Suppressor macrophage treated with lipopolysaccharide for 4 hours (primary cell): ENCODE results near the gene PITX2.

ENCODE experiments used
- DNase-seq: peaks from one replicate; pipeline ENCODE4 v3.0.0-alpha.2; 2020

Gene PITX2

DNA sequence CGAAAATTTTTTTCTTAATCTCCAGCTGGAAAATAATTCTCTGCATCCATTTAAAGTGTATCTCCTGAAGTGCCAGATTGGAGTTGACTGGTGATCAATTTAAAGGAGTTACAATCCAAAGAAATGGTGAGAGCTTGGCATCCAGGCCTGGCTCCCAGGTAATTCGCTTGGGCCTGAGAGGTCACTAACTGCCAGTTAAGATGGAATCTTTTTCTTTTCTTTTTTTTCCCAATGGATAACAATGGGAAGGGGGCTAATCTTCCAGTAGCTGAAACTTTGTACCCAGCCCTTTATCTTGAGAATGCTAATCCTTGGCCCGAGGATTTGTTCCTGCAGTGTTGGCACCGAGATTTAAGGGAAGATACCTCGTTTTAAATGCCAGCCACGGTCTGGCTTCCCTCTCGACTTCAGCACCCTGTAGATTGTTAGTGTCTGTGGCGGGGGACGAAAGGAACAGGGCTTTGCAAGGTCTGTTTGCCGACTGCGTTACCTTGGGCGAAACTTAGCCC is 13.3 kb upstream of the PITX2 start:
- no peak for DNase-seq

DNA sequence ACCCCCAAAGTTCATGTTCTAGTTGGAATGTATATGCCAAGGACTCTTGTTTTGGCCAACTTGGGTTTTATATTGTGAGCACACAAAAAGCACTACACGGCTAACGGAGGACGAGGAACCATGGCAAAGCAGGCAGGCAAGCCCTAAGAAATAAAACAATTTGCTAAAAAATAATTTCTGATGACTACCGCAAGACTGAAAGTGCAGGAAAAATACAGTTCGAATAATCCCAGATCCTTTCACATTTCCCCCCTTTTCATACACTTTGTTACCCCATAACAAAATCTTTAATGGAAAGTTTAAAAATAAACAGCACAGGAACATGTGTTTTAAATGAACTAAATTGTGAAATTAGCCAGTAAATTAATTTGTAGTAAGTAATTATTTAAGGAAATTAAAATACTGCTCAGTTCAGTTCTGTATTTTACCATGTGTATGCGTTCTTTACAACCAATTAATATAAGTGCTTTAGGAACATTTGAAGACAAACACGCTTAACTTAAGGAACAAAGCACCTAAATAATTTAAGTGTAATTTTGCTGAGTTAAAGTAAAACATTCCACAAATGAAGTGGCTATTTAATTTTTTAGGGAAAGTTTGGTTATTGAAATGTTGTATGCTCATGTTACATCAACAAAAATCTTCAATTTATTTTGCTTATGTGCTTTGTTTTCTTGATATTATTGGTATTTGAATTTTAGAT is 12.4 kb upstream of the PITX2 start:
- DNase-seq: no peak

DNA sequence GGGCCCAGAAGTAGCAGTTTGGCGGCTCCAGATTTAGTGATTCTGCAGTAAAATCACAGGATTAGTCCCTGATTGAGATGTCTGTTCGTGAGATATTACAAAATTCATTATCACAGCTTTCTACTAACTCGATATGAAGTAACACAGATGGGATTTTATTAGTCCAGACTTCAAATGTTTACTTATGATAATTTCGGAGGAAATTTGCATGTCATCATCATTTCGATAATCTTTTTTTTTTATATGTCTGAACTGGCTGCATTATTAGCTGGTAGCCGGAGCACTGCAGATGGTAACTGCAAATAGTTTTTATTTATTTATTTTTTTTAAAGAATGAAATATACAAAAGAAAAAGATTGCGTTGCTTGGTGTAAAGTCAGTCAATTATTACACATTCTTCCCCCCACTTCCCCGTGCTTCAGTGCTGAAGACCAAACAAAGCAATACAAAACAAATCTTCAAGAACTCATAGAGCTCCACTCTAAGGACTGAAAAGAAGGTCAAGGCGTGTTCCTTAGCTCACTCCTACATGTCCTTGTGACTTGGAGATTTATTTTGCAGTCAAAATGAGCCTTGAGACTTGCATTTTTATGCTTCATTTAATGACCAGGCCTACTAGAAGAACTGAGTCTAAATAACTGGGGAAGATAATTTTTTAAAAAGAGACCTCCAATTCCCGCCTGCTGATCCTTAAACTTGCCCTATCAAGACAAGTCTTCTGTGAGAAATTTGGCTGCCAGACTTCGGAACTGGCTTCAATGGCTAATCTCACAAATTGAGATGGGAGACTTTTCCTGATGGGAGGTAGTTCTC is 11.7 kb upstream of the PITX2 start:
- DNase-seq: no peak

DNA sequence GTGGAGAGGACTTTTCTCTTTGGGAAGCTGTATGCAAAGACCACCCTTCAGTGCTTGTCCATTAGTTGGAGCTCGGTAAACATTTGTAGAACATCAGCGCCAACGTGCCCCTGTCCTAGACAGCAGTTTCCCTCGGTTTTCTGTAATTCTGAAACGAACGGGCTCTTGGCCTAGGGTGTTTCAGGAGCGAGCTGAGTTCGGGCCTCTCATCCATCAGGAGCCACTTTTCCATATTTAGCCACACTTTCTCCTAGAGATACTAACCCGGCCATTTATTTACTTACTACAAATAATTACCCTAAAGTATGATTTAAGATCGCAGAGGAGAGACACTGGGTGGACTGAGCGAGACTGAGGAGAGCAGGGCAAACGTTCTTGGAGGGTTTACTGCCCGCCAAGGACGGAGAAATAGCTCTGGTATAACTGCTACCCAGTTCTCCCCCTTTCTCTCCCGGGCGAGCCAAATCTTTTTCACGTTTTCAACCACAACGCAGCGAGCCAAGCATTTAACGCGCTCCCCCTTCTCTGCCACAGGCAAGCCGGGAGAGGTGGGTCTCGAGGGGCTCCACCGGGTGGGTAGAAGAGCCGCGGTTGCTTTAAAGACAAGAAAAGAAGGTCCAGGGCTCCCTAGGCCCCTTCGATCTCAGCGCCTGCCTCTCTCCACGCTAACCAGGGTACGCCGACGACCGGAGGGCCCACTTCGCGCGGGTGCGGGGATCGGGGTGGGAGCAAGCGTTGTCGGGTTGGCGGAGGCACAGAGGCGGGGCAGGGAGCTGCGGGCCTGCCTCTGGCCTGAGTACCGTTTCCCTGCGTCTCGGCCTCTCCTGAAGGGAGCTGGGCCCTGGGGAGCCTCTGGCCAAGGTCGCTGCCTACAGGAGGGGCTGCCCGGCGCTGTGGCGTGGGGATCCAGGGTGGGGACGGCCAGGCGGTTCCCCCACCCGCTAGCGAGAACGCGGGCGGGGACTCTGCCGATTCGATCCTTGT is 10.8 kb upstream of the PITX2 start:
- no peak for DNase-seq

DNA sequence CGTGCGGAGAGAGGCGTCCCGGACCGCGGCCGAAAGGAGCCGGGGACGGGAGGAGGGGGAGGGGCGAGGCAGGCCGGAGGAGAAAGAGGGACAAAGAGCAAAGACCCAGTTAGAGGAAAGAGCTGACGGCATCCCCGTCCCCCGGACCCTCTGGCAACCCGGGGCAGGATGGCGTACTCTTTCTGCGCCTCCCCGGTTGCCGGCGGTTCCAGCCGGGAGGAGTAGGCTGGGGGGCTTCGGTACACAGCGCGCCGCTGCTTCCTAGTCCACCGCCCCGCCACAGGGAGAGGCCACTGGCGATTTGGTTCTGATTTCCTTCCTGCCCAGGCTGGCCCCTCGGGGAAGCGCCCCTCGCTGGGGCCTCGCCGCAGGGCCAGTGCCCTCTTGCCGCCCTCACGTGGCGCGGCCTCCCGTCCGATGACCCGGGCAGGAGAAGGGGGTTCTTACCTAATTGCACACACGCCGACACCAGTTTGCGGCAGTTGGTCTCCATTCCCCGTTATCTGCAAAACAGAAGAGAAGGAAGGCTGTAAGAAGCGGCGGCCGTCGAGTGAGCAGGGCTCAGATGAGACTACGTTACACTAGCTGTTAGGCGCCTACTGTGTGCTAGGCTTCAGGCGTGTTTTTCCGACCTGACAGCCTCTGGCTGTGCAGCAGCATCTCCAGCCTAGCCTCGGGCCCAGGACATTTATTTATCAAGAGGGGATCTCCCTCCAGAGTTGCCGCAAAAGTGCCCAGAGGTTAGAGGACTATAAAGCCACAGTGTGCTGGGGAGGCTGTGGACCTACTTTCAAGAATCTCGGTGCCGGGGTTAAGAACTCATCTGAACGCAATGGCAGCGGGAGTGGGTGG is 9.9 kb upstream of the PITX2 start:
- DNase-seq: no peak

DNA sequence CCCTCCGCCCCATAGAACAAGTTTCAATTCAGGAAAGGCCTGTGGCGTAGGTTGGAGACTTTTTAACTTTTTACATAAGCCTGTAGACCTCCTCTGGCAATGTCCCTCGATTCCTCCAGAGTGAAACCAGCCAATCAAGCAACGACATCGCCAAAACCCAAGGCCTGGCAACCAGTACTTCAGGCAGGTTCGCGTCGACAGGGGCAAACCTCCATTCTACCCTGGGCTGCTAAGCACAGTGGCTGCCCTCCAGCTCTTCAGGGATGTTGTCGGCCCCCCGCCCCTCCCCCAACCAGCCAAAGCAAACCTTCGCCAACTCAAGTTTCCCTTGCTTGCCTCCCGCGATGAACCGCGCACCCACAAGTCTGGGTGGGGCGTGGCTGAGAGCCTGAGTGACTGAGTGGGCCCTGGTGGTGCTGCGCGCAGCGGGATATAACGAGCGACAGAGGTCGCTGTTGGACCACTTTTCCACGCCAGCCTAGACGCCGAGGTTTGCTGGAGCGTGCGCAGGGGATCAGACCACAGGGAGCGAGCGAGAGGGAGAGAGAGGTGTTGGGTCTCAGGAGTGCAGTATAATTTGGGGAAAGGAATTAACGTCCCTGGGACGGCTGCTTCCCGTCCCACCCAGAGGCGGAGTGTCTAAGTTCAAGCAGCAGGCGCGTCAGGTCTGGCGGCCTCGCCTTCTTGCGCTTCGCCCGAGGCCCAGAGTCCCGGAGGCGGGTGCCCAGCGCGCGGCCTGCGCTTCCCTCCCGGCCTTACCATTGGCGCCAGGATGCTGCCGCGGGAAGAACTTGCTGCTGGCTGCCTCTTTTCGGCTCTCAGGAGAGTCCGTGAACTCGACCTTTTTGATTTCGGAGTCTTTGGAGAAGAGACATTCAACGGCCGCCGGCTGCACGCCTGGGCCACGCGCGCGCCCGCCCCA is 9.0 kb upstream of the PITX2 start:
- peak; percentile 72 for DNase-seq

DNA sequence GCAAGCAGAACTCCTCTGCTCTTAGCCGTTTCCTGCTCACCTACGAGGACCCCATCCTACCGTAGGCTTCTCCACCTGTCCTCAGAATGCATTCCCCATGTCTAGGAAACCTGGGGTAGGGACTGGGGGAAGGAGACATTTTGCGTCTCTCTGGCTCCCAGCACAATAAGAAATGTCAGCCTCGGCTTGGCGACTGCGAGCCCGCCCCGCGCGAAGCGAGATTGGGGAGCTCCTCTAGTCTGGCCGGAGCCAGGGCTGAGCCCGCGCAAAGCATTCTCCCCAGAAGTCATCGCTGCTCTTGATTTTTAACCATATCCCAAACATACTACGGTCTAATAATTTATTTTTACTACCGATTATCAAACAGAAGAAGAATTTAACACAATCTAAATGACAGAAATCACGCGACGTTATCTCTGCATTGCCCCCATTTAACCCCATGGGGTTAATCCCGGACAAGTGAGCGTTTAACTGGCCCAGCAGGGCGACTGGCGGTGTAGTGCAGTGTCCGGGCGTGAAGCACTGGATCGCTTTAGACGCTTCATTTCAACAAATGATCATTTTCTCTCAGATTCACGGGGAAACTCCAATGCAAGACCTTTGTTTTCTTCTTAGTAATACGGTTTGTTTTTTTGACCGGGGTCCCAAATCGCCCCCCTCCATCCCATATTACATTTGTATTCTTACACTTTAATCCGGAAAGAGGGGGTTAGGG is 8.0 kb upstream of the PITX2 start:
- DNase-seq: no peak

DNA sequence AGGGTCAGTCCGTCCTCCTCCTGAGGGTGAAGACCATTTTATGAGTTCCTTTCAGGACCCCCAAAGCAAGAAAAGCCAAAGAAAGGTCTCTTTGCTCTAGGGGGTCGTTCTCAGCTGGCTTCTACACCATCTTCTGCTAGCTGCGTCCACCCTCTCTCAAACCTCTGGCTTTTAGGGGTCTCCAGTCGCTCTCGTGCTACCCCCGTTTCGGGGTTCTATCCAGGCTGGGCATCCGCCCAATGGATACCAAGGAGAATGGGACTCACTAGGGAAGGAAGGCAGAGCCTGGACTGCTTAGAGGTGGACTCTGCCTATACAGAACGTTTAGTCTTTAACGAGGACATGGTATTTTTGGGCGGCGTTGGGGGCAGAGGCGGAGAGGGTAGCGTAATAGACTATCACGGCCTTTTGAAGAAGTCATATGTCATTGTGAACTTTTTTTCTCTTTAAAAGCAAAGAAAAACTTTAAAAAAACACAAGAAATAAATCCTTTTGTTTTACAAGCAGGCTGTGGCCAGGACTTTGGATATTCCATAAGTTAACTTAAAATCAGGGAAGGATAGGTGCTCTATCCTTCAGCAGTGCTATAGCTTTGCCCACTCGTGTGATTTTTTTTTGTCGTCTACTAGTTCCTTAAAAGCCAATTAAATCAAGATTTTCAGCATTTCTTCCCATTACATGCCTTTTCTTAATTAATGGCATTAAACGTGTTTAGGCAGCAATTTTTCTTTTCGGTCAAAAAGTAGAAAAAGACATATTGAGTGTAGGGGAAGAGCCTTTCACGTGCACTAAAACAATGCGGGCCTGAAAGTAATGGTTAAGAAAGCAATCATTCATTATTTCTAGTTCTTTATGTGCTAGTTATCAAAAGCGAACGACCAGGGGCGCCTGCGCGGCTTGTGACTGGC is 7.2 kb upstream of the PITX2 start:
- no peak for DNase-seq

DNA sequence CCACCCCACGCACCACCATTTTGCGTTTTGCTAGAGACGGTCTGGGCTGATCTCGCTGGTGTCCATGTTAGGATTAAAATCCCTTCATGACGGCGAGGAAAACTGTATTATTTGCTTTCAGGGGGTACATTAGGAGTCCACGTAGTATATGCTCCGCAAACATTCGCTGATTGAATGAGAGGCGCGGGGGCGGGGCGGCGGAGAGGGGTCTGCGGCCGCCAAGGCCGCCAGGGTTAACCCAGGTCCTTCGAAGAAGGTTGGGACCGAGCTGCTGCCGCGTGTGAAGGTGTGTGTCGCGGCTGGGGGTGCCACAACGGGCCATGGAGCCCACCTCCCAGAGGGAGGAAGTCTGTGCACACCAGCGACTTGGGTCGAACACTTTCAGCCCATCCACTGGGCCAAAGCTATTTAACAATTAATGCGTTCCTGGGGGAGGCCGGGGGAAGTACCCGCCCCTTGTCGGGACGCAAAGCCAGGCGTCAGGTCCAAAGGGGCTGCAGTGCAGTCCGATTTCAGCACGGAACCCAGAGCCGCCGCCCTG is 6.4 kb upstream of the PITX2 start:
- no peak for DNase-seq

DNA sequence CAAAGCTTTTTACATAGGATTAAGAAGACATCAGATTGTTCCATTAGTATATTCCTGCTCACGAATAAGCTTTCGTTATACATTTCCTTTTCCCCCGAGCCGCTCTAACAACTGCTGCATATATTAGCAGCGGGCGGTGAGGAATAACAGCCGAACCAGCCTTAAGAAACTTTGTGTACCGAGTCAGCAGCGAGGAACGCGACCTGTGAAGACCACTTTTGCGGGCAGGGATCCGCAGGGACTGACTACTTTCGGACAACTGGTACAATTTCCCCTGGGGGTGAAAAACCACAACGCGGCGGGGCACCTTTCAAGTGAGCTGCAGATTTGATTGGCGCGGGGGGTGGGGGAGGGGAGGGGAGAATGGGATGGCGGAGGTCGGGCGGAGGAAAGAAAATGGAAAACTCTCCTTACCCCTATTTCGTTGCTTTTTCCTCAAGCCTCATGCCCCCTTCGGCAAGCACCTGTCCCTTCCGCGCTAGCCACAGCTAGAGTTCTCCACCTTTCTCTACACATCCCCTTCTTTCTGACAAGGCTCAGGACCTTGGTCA is 5.9 kb upstream of the PITX2 start:
- DNase-seq: no peak

DNA sequence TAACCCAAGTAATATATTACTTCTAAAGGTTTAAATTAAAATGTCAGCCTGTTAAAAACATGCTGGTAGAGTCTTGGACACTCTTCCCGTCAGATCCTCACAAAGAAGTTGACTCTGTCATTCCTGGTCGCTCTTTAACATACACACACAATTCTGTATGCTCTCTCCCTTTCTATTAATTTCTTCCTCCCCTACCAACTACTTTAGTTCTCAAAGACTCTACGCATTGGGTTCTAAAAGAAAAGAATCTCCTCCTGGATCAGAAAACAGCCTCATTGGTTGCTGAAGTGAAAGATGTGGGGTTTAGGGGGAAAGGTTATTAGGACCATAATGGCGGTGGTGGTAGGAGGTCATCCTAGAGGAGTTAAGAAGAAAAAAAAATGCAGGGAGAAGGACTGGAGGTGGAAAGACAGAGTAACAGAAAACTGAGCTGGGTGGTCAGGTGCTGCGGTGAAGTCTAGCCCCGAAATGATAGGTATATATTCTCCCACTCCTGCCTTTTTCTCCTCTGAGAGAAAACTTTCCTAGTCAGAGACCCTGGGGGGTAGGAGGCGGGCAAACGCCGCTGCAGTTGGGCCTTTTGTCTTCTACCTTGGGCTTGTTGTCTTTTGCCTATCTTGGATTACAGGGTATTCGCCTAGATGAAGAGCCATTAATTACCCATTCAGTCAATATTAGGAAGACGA is 5.2 kb upstream of the PITX2 start:
- DNase-seq: no peak

DNA sequence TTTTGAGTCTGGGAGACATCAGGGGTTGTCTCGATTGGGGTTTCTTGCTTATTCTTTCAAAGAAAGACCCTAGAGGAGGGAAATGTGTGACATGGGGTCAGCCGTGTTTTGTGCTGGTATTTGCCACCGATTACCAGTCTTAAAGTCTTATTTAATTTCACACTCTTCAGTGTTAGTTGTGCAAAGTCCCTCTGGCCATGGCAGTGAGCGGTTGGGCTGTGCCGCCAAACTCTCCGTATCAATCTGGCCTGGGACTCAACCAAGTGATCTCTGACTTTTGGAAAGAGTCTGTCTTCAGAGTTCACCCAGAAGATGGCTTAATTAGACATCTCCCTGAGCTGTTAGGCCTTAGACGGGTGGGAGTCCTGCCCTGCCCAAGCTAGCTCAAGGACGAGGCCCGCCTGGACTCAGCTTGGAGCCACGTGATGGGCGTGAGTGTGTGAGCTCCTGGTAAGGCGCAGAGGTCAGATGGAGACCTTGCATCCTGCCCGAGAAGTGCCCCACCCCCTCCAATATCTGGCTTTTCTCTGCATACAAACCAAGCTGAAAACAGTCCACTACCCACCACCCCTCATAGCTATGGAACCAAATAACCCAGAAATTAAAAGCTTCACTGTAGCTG is 3.8 kb upstream of the PITX2 start:
- DNase-seq: no peak

DNA sequence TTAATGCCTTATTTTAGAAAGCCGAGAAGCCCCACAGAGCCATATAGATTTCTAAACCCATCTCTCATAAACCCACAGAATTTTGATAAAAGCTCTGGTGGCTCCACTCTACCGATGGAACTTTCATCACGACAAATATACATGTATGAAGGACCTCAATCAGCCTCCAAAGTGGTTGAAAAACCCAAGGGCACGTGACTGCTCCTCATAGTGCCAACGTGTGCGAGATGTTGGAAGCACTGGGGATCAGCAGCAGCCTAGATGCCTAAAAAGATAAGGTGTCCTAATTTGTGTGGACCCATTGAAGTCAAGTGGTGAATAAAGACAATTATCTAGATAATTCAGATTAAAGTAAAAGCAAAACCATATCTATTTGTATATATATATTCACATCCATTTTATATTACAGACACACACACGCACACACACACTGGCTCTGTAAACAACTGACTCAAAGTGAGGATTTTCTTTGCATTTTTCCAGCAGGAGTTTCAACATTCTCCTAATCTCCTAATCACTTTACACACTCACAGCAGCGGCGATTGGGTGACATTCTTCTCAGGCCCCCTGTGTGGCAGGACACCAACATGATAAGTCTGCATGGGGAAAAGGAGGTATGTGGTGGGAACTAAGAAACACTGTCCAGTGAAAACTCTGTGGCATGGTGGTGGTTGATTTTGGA is 2.8 kb upstream of the PITX2 start:
- DNase-seq: no peak

DNA sequence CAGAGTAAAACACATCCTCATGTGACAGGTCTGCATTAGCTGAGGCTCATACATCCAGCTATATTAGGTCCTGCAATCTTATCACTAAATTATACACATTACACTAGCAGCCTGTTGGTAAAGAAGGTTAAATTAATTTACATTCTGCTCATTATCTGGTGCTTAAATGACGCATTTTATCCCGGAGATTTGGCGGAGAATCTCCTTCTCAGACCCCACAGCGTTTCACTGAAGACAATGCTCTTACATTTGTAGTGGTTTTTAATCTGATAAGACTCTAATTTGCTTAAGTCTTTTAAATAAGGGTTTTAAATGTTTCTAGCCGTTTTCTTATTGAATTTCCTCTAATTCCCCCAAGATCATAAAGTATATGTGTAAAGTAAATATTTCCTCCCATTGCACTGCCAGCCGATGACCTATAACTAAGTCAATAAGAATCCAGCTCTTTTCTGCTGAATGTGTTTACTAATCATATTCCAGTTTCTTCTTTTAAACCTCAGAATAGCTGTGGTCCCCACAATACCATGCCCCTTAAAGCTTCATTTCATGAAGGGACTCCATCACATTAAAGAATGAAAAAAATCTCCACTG is 2.1 kb upstream of the PITX2 start:
- no peak for DNase-seq

DNA sequence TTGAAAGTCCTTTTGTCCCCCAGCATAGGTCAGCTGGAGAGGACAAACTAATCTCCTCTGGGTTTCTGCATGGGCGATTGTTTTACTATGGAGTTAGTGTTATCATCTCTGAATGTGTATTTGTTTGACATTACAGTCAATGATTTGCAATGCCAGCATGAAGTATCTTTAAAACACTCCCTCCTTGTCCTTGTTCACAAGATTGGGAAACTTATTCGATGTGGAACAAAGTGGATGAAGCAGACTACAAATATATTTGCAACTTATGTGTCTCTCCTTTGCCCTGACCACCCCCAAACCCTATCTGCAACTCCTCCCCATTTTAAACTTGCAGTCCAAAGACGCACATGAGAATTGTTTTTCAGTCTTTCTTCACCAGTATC is 1.5 kb upstream of the PITX2 start:
- DNase-seq: no peak

DNA sequence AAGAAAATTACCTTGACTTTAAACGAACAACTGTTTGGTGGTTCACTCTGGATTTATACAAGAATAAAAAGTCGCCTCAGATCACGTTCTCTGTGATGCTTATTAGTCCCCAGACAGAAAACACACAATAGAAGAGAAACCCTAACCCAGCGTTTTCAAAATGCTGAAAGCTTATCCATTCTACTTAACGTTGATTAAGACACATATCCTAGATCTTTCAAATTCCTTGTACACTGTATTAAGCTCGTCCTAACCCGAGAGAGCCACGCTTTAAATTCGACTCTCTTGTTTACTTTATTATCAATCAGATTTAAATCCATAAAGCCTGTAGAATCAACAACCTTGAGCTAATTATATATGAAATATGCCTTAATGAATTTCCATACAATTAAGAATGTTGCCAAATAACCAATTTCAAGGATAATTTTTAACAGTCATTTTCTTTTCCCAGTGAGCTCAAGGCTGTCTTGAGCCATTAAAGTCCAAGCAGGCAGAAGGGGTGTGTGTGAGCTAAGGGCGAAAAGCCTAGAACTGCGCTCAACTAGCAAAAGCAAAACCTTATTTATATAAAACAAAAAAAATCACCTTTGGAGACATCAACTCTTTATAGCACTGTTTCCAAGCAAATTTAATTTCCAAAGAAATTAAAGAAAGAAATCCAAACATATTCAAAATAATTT is 981 bp upstream of the PITX2 start:
- DNase-seq: no peak
